Brain microvascular endothelial cell (primary cell): Measurements from ENCODE around the gene NPR3.

ENCODE experiments used
- DNase-seq: peaks from one replicate; pipeline ENCODE4 v3.0.0-alpha.2; 2020
- H3K27ac ChIP-seq: fragments of 250-450 bp; sonication (Bioruptor Pico); 2 replicates; pipeline ENCODE4 v1.5.1; 2020; ENCODE audit warnings: mild to moderate bottlenecking, moderate library complexity
- H3K27me3 ChIP-seq: fragments of 250-450 bp; sonication (Bioruptor Pico); replicated peaks from 2 replicates; pipeline ENCODE4 v1.5.1; 2020; ENCODE audit warnings: mild to moderate bottlenecking
- H3K36me3 ChIP-seq: fragments of 250-450 bp; sonication (Bioruptor Pico); replicated peaks from 2 replicates; pipeline ENCODE4 v1.5.1; 2020; ENCODE audit warnings: mild to moderate bottlenecking
- H3K4me3 ChIP-seq: 2 replicates; pipeline ENCODE4 v1.5.1; 2011; ENCODE audit warnings: low read depth, mild to moderate bottlenecking, control low read depth, low read length, moderate library complexity
- CTCF ChIP-seq: IDR thresholded peaks from 2 replicates; pipeline ENCODE4 v1.5.1; 2011; ENCODE audit warnings: low read depth, mild to moderate bottlenecking, moderate library complexity, low read length, control low read depth, inconsistent platforms; ENCODE audit errors: missing control alignments
- in situ Hi-C: cut with HindIII; loops from 2 replicates; pipeline ENCODE4 v1.10.0; 2017; ENCODE audit warnings: low sequenced_read_pairs, low pct_ligation_motif_present

NPR3 gene

GRCh38 chr5:32724526-32724925 is 13.4 kb downstream of the NPR3 start:
- DNase-seq, result no peak
- Histone ChIP-seq H3K4me3 (no peak overlapping the region), H3K36me3 (no peaks in the 10 kb centered on the region), H3K27me3 (no peaks in the 10 kb centered on the region), H3K27ac (no peak overlapping the region)
- TF ChIP-seq CTCF, result peak; percentile 18
- in situ Hi-C loops, result no loop called here

DNA sequence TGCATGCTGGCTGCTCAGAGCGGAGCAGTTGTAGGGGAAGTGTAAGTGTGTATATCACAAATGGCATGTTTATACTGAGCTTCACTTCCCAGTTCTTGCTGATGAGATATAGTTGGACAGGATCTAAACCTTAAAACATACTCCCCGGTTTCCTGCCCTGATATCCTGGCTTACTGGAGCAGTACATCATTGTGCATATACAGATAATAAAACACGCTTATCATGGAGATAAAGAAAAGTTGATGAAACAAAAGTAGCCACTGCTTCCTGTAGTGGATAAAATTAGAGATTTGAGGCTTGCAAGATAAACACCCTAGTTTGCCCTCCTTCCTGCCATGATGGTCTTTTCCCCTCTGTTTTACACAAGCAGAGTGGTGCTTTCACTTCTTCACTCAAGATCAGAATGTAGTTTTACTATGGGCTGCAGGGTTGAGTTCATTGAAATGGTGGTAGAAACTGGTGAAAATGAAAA is 15.0 kb downstream of the NPR3 start:
- TF ChIP-seq CTCF, result no peak
- no peaks in the 10 kb centered on the region for H3K27me3 ChIP-seq
- H3K27ac ChIP-seq, result no peak overlapping the region
- H3K36me3 ChIP-seq, result no peaks in the 10 kb centered on the region
- H3K4me3 ChIP-seq, result no peak overlapping the region
- DNase-seq, result no peak
- in situ Hi-C loops, result no loop called here

GRCh38 chr5:32729651-32730050 is 18.5 kb downstream of the NPR3 start:
- in situ Hi-C loops, result no loop called here
- no peak overlapping the region for H3K27ac ChIP-seq
- H3K36me3 ChIP-seq, result no peaks in the 10 kb centered on the region
- TF ChIP-seq CTCF, result no peak
- H3K27me3 ChIP-seq, result no peaks in the 10 kb centered on the region
- H3K4me3 ChIP-seq, result no peak overlapping the region
- no peak for DNase-seq

DNA sequence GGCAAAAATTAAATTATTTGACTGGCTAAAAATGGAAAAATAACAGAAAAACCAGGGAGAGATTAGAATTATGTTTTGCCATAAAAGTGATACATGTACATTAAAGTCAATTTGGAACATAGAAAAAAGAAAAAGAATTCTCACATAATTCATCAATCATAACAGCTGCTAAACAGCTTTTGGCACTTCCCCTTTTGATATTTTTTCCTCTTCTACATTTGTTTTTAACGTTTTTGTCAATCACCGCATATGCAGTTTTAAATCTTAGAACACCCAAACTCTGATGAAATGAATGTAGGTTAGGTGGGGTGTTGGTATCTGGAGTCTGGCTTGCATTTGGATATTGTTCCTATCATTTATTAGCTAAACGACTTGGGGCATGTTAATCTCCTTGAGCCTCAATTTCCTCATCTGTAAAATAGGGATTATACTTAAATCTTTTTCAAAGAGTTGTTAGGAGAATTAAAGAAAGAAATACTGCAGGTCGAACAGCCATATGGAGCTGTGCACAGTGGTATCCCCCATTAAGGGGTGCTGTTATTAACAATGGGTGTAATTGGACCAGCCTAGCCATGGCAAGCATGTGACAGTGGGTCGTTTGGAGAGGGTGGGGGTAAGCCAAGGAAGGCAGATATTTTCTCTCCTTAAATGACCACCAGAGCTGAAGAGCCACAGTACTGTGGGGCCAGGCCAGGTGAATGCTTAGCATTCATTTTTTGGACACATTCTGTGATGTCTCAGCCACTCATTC is 22.6 kb downstream of the NPR3 start:
- no peak for DNase-seq
- TF ChIP-seq CTCF, result no peak
- in situ Hi-C loops, result no loop called here

DNA sequence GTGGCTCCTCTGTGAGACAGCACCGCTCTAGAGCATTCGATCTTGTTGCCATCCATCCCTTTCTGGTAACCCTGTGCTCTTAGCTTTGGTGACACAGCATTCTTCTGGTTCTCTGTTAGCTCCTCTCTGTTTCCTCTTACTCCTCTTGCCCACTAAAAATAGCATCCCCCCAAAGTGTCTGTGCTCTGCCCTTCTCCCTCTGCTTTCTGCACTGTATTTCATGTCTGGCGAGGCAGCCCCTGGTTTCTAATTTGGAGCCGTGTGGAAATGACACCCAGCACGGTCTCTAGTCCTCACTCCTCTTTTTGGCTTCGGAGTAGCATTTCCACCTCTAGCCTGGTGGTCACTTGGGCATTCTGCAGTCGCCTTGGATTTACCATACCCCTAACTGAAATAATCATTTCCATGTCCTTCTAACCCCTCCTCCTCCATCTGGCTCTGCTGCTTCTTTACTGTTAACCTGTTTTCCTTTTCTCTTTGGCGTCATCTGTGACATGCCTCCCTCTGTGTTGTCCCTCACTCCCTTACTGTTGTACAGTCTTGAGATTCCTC is 23.8 kb downstream of the NPR3 start:
- Histone ChIP-seq H3K27ac (no peak overlapping the region), H3K4me3 (no peak overlapping the region)
- TF ChIP-seq CTCF, result no peak

More for the DNA sequence above, 22.6 kb downstream of the NPR3 start:
- no peaks in the 10 kb centered on the region for H3K27me3 ChIP-seq
- no peaks in the 10 kb centered on the region for H3K36me3 ChIP-seq
- no peak overlapping the region for H3K27ac ChIP-seq
- H3K4me3 ChIP-seq, result no peak overlapping the region

More for the DNA sequence above, 23.8 kb downstream of the NPR3 start:
- Histone ChIP-seq H3K27me3 (no peaks in the 10 kb centered on the region), H3K36me3 (no peaks in the 10 kb centered on the region)
- DNase-seq, result no peak
- in situ Hi-C loops, result no loop called here
